Natural killer cell (primary cell): Measurements from ENCODE around the gene WNT5A. TPM values are rescaled to one million over a fixed set of nuclear protein-coding genes. Genes with fewer than 3 reads are reported as not detected.

Source experiments
- ATAC-seq, 3 donors: fragments of 150-1000 bp in 2 of 3; fragments of 200-7000 bp in 1 of 3; cut with Tn5 transposase; 1 replicate in 1 of 3; 2 replicates in 2 of 3; pipeline ENCODE4 v1.10.0; 2021; ENCODE audit warnings: mild to moderate bottlenecking in 2 of 3, moderate library complexity in 2 of 3
- DNase-seq, 2 donors: peaks; one replicate each; pipeline versions ENCODE4 v3.0.0 to v3.0.0-alpha.2; 2013 to 2021; ENCODE audit warnings: mixed read lengths in 1 of 2
- H3K27ac ChIP-seq: one replicate; pipeline ENCODE4 v1.5.1; 2013; ENCODE audit warnings: mild to moderate bottlenecking, low read length
- H3K27me3 ChIP-seq: one replicate; pipeline ENCODE4 v1.6.1; 2013; ENCODE audit warnings: low read length; ENCODE audit not compliant: control insufficient read depth, insufficient read depth
- H3K36me3 ChIP-seq: one replicate; pipeline ENCODE4 v1.6.1; 2013; ENCODE audit warnings: low read length; ENCODE audit not compliant: control insufficient read depth, insufficient read depth
- H3K4me1 ChIP-seq: one replicate; pipeline ENCODE4 v1.6.1; 2013; ENCODE audit warnings: low read length; ENCODE audit not compliant: control insufficient read depth, insufficient read depth
- H3K4me3 ChIP-seq: one replicate; pipeline ENCODE4 v1.5.1; 2013; ENCODE audit warnings: low read length
- H3K9me3 ChIP-seq: one replicate; pipeline ENCODE4 v1.6.1; 2013; ENCODE audit warnings: low read length; ENCODE audit not compliant: control insufficient read depth, insufficient read depth
- H3K27ac Mint-ChIP-seq, 2 donors: one replicate each; pipeline ENCODE4 v1.8.0; 2022; ENCODE audit warnings: mild to moderate bottlenecking in 2 of 2, mixed read lengths in 2 of 2, moderate library complexity in 1 of 2
- H3K27me3 Mint-ChIP-seq, 2 donors: one replicate each; pipeline ENCODE4 v1.8.0; 2022; ENCODE audit warnings: low read depth in 2 of 2, mixed read lengths in 2 of 2
- H3K36me3 Mint-ChIP-seq: one replicate; pipeline ENCODE4 v1.8.0; 2022; ENCODE audit warnings: mixed read lengths
- H3K4me1 Mint-ChIP-seq, 2 donors: one replicate each; pipeline ENCODE4 v1.8.0; 2022; ENCODE audit warnings: mixed read lengths in 2 of 2
- H3K4me3 Mint-ChIP-seq: one replicate; pipeline ENCODE4 v1.8.0; 2022; ENCODE audit warnings: mild to moderate bottlenecking, moderate library complexity, mixed read lengths
- H3K9me3 Mint-ChIP-seq, 2 donors: one replicate each; pipeline ENCODE4 v1.8.0; 2022; ENCODE audit warnings: mixed read lengths in 2 of 2
- CTCF ChIP-seq: fragments of 200-600 bp; IDR thresholded peaks from one replicate; pipeline ENCODE4 v1.8.0; 2022; ENCODE audit warnings: antibody characterized with exemption
- WGBS: methylation state at CpG from one replicate; pipeline ENCODE4 v1.1.7; 2013; ENCODE audit warnings: missing lambda C conversion rate; ENCODE audit not compliant: insufficient coverage; 5-methylcytosine and 5-hydroxymethylcytosine counted together
- intact Hi-C: fragments of 100-400 bp; cut with micrococcal nuclease; formaldehyde crosslinking; loops from one replicate; pipeline ENCODE4 v1.14.2; 2022
- total RNA-seq, 4 donors: library from RNA; stranded (reverse); fragments of 120-200 nt in 1 of 4; gene quantifications; one replicate each; pipeline versions ENCODE4 v1.2.3 to v1.2.4, GENCODE V29; 2013 to 2022

WNT5A gene
- total RNA-seq, 3 donors from 2014 or later (not counting 1 experiment from before 2014, with no cell fraction given): not detected

GRCh38 chr3:55446850-55447249 is 40.3 kb downstream of the WNT5A start:
- Histone ChIP-seq H3K36me3 (no peaks in the 10 kb centered on the region), H3K27me3 (no peaks in the 10 kb centered on the region), H3K27ac (no peak overlapping the region), H3K9me3 (peaks cover 3% of the 10 kb centered on the region), H3K4me3 (no peak overlapping the region), H3K4me1 (no peaks in the 10 kb centered on the region)
- Mint-ChIP-seq H3K4me1 (no peaks in the 10 kb centered on the region), H3K27ac (no peak overlapping the region), H3K27me3 (no peaks in the 10 kb centered on the region), H3K4me3 (no peak overlapping the region), H3K9me3 (peaks cover 0 to 1% of the 10 kb centered on the region in 2 donors), H3K36me3 (no peaks in the 10 kb centered on the region)
- DNase-seq (no peak), ATAC-seq (no peak)
- no peak for TF ChIP-seq CTCF
- intact Hi-C loops: no loop called here
- 74% methylated on average over 7 of the region's 7 CpGs for WGBS

- Mint-ChIP-seq H3K27me3 (no peaks in the 10 kb centered on the region), H3K9me3 (peaks cover 0 to 2% of the 10 kb centered on the region in 2 donors), H3K36me3 (no peaks in the 10 kb centered on the region), H3K4me3 (no peak overlapping the region), H3K4me1 (no peaks in the 10 kb centered on the region), H3K27ac (no peak overlapping the region)
- no peaks in the 10 kb centered on the region for H3K27me3 ChIP-seq
- H3K4me1 ChIP-seq: no peaks in the 10 kb centered on the region
- ATAC-seq: no peak
- H3K27ac ChIP-seq: no peak overlapping the region
- DNase-seq: no peak
- WGBS: 94% methylated on average over 6 of the region's 6 CpGs
- H3K36me3 ChIP-seq: no peaks in the 10 kb centered on the region
- TF ChIP-seq CTCF: no peak
- H3K4me3 ChIP-seq: no peak overlapping the region
- intact Hi-C loops: no loop called here
- H3K9me3 ChIP-seq: peaks cover 3% of the 10 kb centered on the region
Observed at GRCh38 chr3:55445551-55445950, 41.6 kb downstream of the WNT5A start.

- H3K27me3 Mint-ChIP-seq: no peaks in the 10 kb centered on the region
- Histone ChIP-seq H3K36me3 (no peaks in the 10 kb centered on the region), H3K27me3 (no peaks in the 10 kb centered on the region), H3K4me1 (no peaks in the 10 kb centered on the region), H3K4me3 (no peak overlapping the region), H3K27ac (no peak overlapping the region), H3K9me3 (peaks cover 3% of the 10 kb centered on the region)
- H3K36me3 Mint-ChIP-seq: no peaks in the 10 kb centered on the region
- intact Hi-C loops: no loop called here
- H3K4me3 Mint-ChIP-seq: no peak overlapping the region
- H3K9me3 Mint-ChIP-seq: peaks cover 0 to 6% of the 10 kb centered on the region in 2 donors
- WGBS: 71% methylated on average over 3 of the region's 3 CpGs
- TF ChIP-seq CTCF: no peak
- ATAC-seq (no peak), DNase-seq (no peak)
- H3K4me1 Mint-ChIP-seq: no peaks in the 10 kb centered on the region
- no peak overlapping the region for H3K27ac Mint-ChIP-seq
Observed at GRCh38 chr3:55443346-55443745, 43.8 kb downstream of the WNT5A start.

- peaks cover 0 to 6% of the 10 kb centered on the region in 2 donors for H3K9me3 Mint-ChIP-seq
- H3K4me3 ChIP-seq: no peak overlapping the region
- 57% methylated on average over 2 of the region's 3 CpGs for WGBS
- no peaks in the 10 kb centered on the region for H3K27me3 ChIP-seq
- no peak overlapping the region for H3K27ac Mint-ChIP-seq
- H3K9me3 ChIP-seq: peaks cover 3% of the 10 kb centered on the region
- no peak for TF ChIP-seq CTCF
- no peaks in the 10 kb centered on the region for H3K4me1 ChIP-seq
- no peak overlapping the region for H3K27ac ChIP-seq
- ATAC-seq: no peak
- H3K36me3 Mint-ChIP-seq: no peaks in the 10 kb centered on the region
- no peaks in the 10 kb centered on the region for H3K27me3 Mint-ChIP-seq
- no peaks in the 10 kb centered on the region for H3K4me1 Mint-ChIP-seq
- no peak overlapping the region for H3K4me3 Mint-ChIP-seq
- no peaks in the 10 kb centered on the region for H3K36me3 ChIP-seq
- DNase-seq: no peak
- intact Hi-C loops: no loop called here
Observed at GRCh38 chr3:55442861-55443260, 44.2 kb downstream of the WNT5A start.
